ENCODE measurements around the gene FBXW5. TPM values are rescaled to one million over a fixed set of nuclear protein-coding genes. Genes with fewer than 3 reads are reported as not detected.

FBXW5 gene
- total RNA-seq, 2 donors from 2014 or later = 64.2 to 76.5 TPM

- Mint-ChIP-seq H3K4me3 (no peak overlapping the region), H3K9me3 (no peaks in the 10 kb centered on the region), H3K36me3 (ENCODE audit: low read depth) (peaks cover 10% of the 10 kb centered on the region), H3K4me1 (peaks cover 8% of the 10 kb centered on the region), H3K27me3 (ENCODE audit: insufficient read depth) (no peaks in the 10 kb centered on the region), H3K27ac (no peak overlapping the region)
- Histone ChIP-seq H3K27ac (ENCODE audit: low read depth, low read length) (no peak overlapping the region), H3K9ac (ENCODE audit: extremely low read depth, low read length, poor library complexity, severe bottlenecking) (no peak overlapping the region), H3K27me3 (ENCODE audit: control insufficient read depth, insufficient read depth, low read length, poor library complexity, severe bottlenecking) (no peaks in the 10 kb centered on the region), H3K9me3 (ENCODE audit: control insufficient read depth, low read length) (no peaks in the 10 kb centered on the region), H3K36me3 (ENCODE audit: control insufficient read depth, insufficient read depth, low read length) (peaks cover 16% of the 10 kb centered on the region), H3K4me3 (ENCODE audit: low read length) (no peak overlapping the region), H3K4me1 (ENCODE audit: control insufficient read depth, insufficient read depth, low read length) (peaks cover 3% of the 10 kb centered on the region)
- WGBS, 2 experiments (ENCODE audit: insufficient coverage in 1 of 2, insufficient read length in 1 of 2) = 89 to 92% methylated on average over 8 to 27 of the region's 27 CpGs
- TF ChIP-seq CTCF (conservative IDR thresholded peaks at IDR 0.05) = no peak
- DNase-seq = no peak
Measured at GRCh38 chr9:136946228-136947027, 1.9 kb upstream of the FBXW5 start.

- Mint-ChIP-seq H3K36me3 (ENCODE audit: low read depth) (peaks cover 14% of the 10 kb centered on the region), H3K27ac (no peak overlapping the region), H3K27me3 (ENCODE audit: insufficient read depth) (no peaks in the 10 kb centered on the region), H3K4me1 (peaks cover 7% of the 10 kb centered on the region), H3K9me3 (no peaks in the 10 kb centered on the region), H3K4me3 (no peak overlapping the region)
- H3K4me3 ChIP-seq (ENCODE audit: low read length) = no peak overlapping the region
- DNase-seq = no peak
- no peak for TF ChIP-seq CTCF (conservative IDR thresholded peaks at IDR 0.05)
- H3K27ac ChIP-seq (ENCODE audit: low read depth, low read length) = no peak overlapping the region
- no peaks in the 10 kb centered on the region for H3K9me3 ChIP-seq (ENCODE audit: control insufficient read depth, low read length)
- H3K27me3 ChIP-seq (ENCODE audit: control insufficient read depth, insufficient read depth, low read length, poor library complexity, severe bottlenecking) = no peaks in the 10 kb centered on the region
- peaks cover 22% of the 10 kb centered on the region for H3K36me3 ChIP-seq (ENCODE audit: control insufficient read depth, insufficient read depth, low read length)
- H3K4me1 ChIP-seq (ENCODE audit: control insufficient read depth, insufficient read depth, low read length) = peaks cover 3% of the 10 kb centered on the region
- H3K9ac ChIP-seq (ENCODE audit: extremely low read depth, low read length, poor library complexity, severe bottlenecking) = no peak overlapping the region
- WGBS, 2 experiments (ENCODE audit: insufficient coverage in 1 of 2, insufficient read length in 1 of 2) = 90 to 91% methylated on average over 17 to 30 of the region's 30 CpGs
Measured at GRCh38 chr9:136945333-136946227, 1.0 kb upstream of the FBXW5 start.

GRCh38 chr9:136944212-136944518 is 373 bp downstream of the FBXW5 start:
- Mint-ChIP-seq H3K4me1 (peaks cover 3% of the 10 kb centered on the region), H3K36me3 (ENCODE audit: low read depth) (peaks cover 22% of the 10 kb centered on the region), H3K27ac (no peak overlapping the region), H3K9me3 (no peaks in the 10 kb centered on the region), H3K4me3 (peak overlapping the region; percentile 63), H3K27me3 (ENCODE audit: insufficient read depth) (no peaks in the 10 kb centered on the region)
- 0 to 3% methylated on average over 6 to 45 of the region's 45 CpGs for WGBS, 2 experiments (ENCODE audit: insufficient coverage in 1 of 2, insufficient read length in 1 of 2)
- no peaks in the 10 kb centered on the region for H3K4me1 ChIP-seq (ENCODE audit: control insufficient read depth, insufficient read depth, low read length)
- no peaks in the 10 kb centered on the region for H3K27me3 ChIP-seq (ENCODE audit: control insufficient read depth, insufficient read depth, low read length, poor library complexity, severe bottlenecking)
- DNase-seq = no peak
- peak overlapping the region; percentile 81 for H3K4me3 ChIP-seq (ENCODE audit: low read length)
- H3K9me3 ChIP-seq (ENCODE audit: control insufficient read depth, low read length) = no peaks in the 10 kb centered on the region
- no peak overlapping the region for H3K27ac ChIP-seq (ENCODE audit: low read depth, low read length)
- no peak for TF ChIP-seq CTCF (conservative IDR thresholded peaks at IDR 0.05)
- peaks cover 31% of the 10 kb centered on the region for H3K36me3 ChIP-seq (ENCODE audit: control insufficient read depth, insufficient read depth, low read length)
- peak overlapping the region; percentile 55 for H3K9ac ChIP-seq (ENCODE audit: extremely low read depth, low read length, poor library complexity, severe bottlenecking)
